GM18507 (cell line): ENCODE measurements around the gene PDIA5.

Experiments used
- DNase-seq: peaks from one replicate; pipeline ENCODE4 v3.0.0; 2011; ENCODE audit warnings: low read depth; ENCODE audit not compliant: insufficient read length; ENCODE audit errors: extremely low spot score
- FAIRE-seq: peaks from 2 replicates; lab custom pipeline; 2011; peaks lifted over from hg19 to GRCh38; lab: Jason Lieb, UNC

The PDIA5 gene

DNA sequence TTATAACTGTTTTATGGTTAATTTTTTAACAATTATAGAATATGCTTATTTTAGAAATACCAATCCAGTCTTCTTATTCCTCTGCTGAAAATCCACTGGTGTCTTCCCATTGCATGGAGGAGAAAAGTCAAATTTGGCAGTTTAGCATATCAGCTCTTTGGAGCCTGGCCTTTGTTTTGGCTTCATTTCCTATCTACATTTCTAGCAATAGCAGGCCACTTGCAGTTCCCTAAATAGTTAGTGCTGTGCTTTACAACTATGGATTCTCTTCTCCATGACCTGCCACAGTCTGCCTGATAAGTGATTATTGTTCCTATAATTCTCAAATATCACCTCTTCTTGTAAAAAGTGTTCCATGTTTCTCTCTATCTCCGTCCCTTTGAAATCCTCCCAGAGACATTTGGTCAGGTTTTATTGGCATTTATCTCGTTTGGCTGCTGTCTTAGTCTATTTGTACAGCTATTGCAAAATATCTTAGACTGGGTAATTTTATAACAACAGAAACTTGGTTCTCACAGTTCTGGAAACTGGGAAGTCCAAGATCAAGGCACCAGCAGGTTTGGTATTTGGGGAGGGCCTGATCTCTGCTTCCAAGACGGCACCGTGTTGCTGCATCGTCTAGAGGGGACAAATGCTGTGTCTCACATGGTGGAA, 126.8 kb downstream of the PDIA5 start:
- FAIRE-seq: no peak
- no peak for DNase-seq

DNA sequence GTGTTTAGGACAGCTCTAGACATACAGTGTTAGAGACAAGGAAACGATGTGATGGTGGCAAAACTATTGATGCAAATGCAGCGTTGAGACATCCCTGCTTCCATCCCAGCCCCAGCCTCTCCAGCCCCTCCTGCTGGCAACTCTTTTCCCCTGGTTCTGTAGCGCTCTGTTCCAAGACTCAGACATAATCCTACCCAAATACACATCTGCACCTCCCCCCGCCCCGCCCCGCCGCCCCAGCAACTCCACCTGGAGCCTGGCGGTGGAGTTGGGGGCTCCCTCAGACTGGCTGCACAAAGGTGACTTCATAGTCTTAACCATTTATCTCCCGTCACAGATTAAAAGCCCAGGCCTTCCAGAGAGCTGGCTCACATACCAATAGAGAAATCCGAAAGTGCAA, 127.7 kb downstream of the PDIA5 start:
- no peak for DNase-seq
- FAIRE-seq: no peak

DNA sequence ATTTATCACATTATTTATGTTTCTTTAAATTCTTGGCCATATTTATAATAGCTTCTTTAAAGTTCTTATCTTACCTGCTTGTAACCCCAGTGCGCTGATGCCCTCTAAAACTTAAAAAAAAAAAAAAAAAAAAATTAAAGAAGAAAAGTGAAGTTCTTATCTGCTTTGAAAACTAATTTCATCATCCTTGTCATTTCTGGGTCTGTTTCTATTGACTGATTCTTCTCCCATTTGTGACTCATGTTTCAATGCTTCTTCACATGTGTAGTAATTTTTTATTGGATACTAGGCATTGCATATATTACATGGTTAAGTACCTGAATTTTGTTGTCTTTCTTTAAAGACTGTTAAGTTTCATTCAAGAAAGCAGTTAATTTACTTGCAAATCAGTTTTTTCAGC, 131.5 kb downstream of the PDIA5 start:
- FAIRE-seq: no peak
- DNase-seq: no peak

DNA sequence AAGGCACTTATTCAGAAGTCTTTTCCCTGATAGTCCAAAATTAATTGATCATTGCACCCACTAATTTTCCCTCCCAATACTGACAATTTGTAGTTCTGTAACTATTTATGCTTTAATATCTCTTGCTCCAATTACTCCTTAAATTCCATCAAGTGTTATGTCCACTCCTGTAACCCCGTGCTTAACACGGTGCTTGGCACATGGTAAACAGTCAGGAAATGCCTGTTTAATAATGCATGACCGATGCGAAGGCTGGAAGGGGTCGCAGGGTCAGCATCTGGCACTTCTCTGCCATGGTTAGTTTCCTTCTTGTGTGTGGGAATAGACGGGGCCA, 134.4 kb downstream of the PDIA5 start:
- DNase-seq (no peak), FAIRE-seq (no peak)

DNA sequence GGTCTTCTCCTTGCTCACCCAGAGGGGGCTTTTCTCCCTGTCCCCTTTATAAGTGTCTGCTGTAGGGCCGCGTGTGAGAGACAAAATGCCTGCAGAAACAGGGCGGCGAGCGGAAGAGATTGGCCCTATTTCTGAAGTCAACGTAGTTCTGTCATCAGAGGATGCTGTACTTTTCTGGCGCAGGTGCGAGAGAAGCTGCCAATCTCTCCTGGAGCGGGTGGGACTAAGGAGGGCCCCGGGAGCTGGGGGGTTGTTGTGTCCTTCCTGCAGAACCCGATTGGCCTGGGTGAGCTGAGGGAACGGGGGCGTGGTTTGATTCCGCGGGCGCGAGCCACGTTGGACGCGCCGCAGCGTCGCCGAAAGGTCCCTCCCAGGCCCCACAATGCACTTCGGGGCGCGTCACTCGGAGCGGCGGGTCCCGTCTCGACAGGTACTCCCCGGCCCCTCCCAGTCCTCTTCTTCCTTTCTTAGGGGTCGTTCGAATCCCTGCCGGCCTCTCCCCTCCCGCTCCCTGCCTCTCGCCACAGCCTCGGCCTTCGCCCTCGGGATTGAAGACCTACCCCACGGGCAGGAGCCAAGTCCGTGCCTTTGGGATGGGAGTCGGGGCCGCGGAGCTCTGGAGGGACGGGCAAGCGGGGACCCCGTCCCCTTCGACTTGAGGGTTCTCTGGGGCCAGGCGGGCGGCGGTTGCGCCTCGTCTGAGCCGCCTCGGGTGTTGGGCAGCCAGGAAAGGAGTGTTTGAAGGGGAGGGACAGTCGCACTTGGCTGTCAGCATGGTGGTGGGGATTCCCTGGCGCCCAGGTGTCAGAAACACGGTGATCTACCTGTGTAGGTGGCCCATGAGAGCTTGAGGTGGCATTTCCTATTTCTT, 135.0 kb downstream of the PDIA5 start, which contains the start of gene SEC22A:
Gene SEC22A (plus strand): TSS at position 387 of the 871 bp plus-strand sequence. CDS start 7,275 bp downstream, outside the sequence.
- FAIRE-seq (peak; percentile 99), DNase-seq (peak; percentile 89)

DNA sequence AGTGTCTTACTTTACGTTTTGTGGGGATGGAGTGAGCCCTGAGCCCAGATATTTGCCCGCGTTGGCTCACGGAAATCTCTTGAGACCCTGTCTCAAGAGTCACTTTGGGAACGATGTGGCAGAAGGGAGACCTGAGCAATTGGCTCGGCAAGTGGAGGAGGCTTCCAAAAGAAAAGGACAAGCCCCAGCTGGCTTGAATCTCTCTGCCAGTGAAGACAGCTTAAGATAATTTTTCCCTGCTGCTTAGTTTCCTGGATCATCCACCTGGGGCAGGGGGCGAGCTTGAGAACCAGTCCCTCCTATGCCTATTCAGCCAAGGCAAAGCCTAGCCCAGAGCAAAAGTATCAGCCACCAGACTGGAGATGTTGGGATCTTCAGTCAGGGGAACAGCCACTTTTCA, 135.6 kb downstream of the PDIA5 start:
- no peak for FAIRE-seq
- no peak for DNase-seq
